ENCODE measurements around the gene S100A2. TPM values are rescaled to one million over a fixed set of nuclear protein-coding genes. Genes with fewer than 3 reads are reported as not detected.

S100A2 gene
- total and polyA plus RNA-seq, 2 experiments from 2014 or later = 0.66 to 0.89 TPM

DNA sequence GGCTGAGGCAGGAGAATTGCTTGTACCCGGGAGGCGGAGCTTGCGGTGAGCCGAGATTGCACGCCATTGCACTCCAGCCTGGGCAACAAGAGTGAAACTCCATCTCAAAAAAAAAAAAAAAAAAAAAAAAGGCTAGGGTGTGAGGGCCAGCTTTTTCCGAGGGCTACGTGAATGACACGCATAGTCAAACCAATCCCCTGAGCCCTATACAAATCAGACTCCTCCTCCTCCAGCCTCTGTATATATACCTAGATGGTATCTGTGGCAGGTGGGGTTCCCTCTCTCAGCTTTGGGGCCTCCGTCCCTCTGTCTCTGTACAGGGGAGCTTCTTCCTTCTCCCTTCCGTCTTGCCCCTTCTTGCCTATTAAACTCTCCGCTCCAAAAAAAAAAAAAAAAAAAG is 40.5 kb upstream of the S100A2 start:
- Histone ChIP-seq H3K4me2 (no peak overlapping the region), H3K79me2 (replicated peaks; ENCODE audit: insufficient read depth) (no peaks in the 10 kb centered on the region), H2AFZ (no peak overlapping the region), H3K36me3 (ENCODE audit: insufficient read depth) (no peaks in the 10 kb centered on the region), H3F3A (replicated peaks; ENCODE audit: low read depth) (no peaks in the 10 kb centered on the region; the same call in 1 of the 2 replicates), H3K27ac (ENCODE audit: low read depth) (no peak overlapping the region), H3K4me1 (ENCODE audit: insufficient read depth) (peaks cover 35% of the 10 kb centered on the region), H3K9me2 (ENCODE audit: insufficient read depth) (no peaks in the 10 kb centered on the region), H3K27me3 (ENCODE audit: insufficient read depth) (no peaks in the 10 kb centered on the region), H3K4me3 (no peak overlapping the region), H4K20me1 (replicated peaks; ENCODE audit: insufficient read depth) (no peaks in the 10 kb centered on the region)
- no peaks in the 10 kb centered on the region; the same call in 1 of the 3 replicates for H3K36me3 Mint-ChIP-seq (ENCODE audit: low read depth)
- H3K27ac Mint-ChIP-seq = no peak overlapping the region
- no peak for ATAC-seq
- no peak overlapping the region for H3K4me3 Mint-ChIP-seq
- H3K27me3 Mint-ChIP-seq (ENCODE audit: insufficient read depth, low read depth, poor library complexity) = peaks cover 6% of the 10 kb centered on the region
- TF ChIP-seq POLR2AphosphoS5 (IDR thresholded peaks at IDR 0.05; ENCODE audit: low read depth) = no peak
- TF ChIP-seq, protein P1, sequence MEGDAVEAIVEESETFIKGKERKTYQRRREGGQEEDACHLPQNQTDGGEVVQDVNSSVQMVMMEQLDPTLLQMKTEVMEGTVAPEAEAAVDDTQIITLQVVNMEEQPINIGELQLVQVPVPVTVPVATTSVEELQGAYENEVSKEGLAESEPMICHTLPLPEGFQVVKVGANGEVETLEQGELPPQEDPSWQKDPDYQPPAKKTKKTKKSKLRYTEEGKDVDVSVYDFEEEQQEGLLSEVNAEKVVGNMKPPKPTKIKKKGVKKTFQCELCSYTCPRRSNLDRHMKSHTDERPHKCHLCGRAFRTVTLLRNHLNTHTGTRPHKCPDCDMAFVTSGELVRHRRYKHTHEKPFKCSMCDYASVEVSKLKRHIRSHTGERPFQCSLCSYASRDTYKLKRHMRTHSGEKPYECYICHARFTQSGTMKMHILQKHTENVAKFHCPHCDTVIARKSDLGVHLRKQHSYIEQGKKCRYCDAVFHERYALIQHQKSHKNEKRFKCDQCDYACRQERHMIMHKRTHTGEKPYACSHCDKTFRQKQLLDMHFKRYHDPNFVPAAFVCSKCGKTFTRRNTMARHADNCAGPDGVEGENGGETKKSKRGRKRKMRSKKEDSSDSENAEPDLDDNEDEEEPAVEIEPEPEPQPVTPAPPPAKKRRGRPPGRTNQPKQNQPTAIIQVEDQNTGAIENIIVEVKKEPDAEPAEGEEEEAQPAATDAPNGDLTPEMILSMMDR (conservative IDR thresholded peaks at IDR 0.05; ENCODE audit: low read depth in 2 of 2) = no peak
- no peak for TF ChIP-seq ZNF114 (CRISPR knock-in tag; IDR thresholded peaks at IDR 0.05)
- TF ChIP-seq JUNB (IDR thresholded peaks at IDR 0.05; ENCODE audit: unreplicated experiment) = no peak
- TF ChIP-seq, protein P2, sequence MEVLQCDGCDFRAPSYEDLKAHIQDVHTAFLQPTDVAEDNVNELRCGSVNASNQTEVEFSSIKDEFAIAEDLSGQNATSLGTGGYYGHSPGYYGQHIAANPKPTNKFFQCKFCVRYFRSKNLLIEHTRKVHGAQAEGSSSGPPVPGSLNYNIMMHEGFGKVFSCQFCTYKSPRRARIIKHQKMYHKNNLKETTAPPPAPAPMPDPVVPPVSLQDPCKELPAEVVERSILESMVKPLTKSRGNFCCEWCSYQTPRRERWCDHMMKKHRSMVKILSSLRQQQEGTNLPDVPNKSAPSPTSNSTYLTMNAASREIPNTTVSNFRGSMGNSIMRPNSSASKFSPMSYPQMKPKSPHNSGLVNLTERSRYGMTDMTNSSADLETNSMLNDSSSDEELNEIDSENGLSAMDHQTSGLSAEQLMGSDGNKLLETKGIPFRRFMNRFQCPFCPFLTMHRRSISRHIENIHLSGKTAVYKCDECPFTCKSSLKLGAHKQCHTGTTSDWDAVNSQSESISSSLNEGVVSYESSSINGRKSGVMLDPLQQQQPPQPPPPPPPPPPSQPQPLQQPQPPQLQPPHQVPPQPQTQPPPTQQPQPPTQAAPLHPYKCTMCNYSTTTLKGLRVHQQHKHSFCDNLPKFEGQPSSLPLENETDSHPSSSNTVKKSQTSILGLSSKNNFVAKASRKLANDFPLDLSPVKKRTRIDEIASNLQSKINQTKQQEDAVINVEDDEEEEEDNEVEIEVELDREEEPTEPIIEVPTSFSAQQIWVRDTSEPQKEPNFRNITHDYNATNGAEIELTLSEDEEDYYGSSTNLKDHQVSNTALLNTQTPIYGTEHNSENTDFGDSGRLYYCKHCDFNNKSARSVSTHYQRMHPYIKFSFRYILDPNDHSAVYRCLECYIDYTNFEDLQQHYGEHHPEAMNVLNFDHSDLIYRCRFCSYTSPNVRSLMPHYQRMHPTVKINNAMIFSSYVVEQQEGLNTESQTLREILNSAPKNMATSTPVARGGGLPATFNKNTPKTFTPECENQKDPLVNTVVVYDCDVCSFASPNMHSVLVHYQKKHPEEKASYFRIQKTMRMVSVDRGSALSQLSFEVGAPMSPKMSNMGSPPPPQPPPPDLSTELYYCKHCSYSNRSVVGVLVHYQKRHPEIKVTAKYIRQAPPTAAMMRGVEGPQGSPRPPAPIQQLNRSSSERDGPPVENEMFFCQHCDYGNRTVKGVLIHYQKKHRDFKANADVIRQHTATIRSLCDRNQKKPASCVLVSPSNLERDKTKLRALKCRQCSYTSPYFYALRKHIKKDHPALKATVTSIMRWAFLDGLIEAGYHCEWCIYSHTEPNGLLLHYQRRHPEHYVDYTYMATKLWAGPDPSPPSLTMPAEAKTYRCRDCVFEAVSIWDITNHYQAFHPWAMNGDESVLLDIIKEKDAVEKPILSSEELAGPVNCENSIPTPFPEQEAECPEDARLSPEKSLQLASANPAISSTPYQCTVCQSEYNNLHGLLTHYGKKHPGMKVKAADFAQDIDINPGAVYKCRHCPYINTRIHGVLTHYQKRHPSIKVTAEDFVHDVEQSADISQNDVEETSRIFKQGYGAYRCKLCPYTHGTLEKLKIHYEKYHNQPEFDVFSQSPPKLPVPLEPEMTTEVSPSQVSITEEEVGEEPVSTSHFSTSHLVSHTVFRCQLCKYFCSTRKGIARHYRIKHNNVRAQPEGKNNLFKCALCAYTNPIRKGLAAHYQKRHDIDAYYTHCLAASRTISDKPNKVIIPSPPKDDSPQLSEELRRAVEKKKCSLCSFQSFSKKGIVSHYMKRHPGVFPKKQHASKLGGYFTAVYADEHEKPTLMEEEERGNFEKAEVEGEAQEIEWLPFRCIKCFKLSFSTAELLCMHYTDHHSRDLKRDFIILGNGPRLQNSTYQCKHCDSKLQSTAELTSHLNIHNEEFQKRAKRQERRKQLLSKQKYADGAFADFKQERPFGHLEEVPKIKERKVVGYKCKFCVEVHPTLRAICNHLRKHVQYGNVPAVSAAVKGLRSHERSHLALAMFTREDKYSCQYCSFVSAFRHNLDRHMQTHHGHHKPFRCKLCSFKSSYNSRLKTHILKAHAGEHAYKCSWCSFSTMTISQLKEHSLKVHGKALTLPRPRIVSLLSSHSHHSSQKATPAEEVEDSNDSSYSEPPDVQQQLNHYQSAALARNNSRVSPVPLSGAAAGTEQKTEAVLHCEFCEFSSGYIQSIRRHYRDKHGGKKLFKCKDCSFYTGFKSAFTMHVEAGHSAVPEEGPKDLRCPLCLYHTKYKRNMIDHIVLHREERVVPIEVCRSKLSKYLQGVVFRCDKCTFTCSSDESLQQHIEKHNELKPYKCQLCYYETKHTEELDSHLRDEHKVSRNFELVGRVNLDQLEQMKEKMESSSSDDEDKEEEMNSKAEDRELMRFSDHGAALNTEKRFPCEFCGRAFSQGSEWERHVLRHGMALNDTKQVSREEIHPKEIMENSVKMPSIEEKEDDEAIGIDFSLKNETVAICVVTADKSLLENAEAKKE (CRISPR knock-in tag; IDR thresholded peaks at IDR 0.05) = no peak
- H3K9me3 Mint-ChIP-seq = no peaks in the 10 kb centered on the region
- DNase-seq (ENCODE audit: low spot score) = no peak
- peaks cover 28% of the 10 kb centered on the region for H3K4me1 Mint-ChIP-seq

All from GM23338 (cell line).